Middle frontal gyrus (tissue), 1 donor: ENCODE measurements around the gene PRSS48.
"Not testable (repeated sequence)": the region's sequence is repeated elsewhere in the genome, so short reads cannot be mapped to it uniquely, and the experiment has no call there.

Source experiments
- DNase-seq: peaks from one replicate; pipeline ENCODE4 v3.0.0-alpha.2; 2015; ENCODE audit warnings: low spot score; ENCODE audit errors: extremely low spot score

Gene PRSS48

DNA sequence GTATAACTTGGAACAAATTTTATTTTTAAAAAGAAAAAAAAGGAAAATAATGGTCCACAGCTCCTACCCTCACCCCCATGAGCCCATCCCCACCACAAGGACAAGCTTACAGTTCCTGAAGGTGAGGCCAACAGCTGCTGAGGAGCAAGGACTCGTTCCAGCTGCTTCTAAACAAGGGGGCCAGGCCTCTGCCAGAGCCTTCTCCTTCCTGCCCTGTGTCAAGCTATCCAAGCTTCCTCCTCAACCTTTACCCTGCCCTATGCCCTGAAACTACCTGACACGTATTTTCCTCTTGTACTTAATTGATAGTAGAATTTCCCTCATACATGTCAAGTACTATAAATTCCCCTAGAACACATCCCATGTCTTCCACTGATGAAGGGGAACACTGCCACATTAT is 39.7 kb downstream of the PRSS48 start:
- no peak for DNase-seq

DNA sequence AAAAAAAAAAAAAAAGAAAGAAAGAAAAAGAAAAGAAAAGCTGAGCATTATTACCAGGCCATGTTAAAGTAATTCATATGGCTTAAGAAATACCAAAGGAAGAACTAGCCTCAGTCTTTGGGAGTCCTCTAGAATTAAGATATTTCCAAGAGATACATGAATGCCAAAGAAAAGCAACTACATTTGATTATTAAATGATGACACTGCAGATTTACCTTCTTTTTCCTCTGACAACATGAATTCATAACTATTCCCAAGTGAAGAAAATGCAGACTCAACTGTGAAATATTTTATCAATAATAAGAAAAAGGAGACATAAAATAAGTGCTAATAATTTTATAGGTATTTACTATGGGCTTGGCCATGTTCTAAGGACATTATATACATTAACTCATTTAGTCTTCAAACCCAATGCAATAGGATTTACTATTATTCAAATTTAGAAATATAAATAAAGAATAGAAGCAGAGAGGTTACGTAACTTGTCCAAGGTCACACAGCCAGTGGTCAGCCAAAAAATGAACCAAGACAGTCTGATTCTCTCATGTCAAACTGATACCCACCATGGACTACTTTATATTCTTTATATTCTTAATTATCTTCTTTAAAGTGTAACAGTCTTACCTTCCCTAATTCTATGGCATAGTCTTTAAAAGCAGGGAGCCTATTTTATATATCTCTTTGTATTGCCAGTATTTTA is 41.5 kb downstream of the PRSS48 start:
- DNase-seq, result no peak

DNA sequence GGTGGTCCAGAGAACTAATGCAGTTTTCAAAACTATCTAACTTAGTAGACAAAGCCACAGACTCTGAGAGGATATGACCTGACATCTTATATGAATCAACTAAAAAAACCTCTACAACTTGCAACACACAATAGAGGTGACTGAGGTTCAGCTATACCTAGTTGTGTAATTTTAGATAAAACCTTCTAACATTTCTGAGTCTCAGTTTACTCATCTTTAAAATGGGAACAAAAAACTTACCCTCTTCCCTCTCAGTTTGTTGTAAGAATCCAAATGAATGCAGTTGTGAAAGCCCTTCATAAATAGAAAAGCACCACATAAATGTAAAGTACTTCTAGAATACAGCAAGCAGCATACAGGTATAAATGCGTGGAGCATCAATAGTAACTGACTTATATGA is 42.5 kb downstream of the PRSS48 start:
- no peak for DNase-seq

DNA sequence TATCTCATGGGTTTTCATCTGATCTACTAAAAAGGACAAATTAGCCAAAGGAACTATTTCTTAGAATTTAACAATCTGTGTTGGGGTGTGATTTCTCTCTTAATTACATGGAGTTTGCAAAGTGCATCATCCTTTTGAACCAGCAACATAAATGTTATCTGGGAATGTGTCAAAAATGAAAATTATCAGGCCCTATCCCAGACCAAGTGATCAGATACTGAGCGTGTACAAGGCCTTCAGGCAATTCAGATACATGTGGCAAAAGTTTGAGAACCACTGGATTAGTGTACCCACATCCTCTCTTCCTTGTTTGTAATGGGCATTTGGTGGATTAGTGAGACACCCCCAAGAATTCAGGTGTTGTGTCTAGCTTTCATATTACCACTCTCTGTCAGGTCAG is 44.6 kb downstream of the PRSS48 start:
- no peak for DNase-seq

DNA sequence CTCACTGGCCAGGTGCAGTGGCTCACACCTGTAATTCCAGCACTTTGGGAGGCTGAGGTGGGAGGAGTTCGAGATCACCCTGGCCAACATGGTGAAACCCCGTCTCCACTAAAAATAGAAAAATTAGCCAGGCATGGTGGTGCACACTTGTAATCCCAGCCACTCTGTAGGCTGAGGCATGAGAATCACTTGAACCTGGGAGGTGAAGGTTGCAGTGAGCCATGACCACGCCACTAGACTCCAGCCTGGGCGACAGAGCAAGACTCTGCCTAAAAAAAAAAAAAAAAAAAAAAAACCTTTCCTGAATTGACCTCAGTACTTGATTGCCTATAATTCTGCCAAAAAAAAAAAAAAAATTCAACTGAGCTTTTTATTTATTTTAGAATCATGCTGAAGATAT is 45.2 kb downstream of the PRSS48 start:
- not testable (repeated sequence) for DNase-seq

DNA sequence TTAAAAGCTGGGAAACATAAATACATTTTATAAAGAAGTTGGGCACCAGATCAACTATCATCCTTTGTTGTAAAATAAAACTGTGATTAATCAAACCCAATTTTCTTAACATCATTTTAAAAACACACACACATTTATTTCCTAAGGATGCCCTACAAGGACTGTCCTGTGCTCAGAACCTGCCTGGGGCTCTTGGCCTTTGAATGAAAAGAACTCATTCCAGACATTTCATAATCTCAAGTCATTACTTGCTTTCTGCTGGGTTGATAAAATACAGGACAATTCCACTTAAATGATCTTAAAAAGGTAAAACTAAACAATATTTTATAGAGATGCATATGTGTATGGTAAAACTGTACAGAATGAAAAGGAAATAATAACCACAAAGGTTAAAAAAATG is 45.6 kb downstream of the PRSS48 start:
- no peak for DNase-seq

DNA sequence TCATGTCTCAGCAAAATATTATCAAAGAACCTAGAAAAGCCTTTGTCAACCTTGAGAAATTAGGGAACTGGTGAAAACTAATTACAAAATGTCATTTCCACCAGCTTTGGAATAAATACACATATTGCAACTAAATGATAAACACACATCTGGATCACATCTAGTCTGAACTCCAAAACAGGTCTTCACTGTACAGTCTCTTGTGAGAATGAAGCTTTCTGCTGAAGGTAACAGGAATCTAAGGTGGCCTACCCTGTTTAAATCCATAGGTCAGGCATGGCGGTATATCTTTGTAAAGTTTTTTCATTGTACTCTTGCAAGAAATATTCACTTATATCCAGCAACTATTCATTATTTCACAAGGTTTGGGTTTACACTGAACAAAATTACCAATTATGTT is 46.7 kb downstream of the PRSS48 start:
- DNase-seq, result no peak

DNA sequence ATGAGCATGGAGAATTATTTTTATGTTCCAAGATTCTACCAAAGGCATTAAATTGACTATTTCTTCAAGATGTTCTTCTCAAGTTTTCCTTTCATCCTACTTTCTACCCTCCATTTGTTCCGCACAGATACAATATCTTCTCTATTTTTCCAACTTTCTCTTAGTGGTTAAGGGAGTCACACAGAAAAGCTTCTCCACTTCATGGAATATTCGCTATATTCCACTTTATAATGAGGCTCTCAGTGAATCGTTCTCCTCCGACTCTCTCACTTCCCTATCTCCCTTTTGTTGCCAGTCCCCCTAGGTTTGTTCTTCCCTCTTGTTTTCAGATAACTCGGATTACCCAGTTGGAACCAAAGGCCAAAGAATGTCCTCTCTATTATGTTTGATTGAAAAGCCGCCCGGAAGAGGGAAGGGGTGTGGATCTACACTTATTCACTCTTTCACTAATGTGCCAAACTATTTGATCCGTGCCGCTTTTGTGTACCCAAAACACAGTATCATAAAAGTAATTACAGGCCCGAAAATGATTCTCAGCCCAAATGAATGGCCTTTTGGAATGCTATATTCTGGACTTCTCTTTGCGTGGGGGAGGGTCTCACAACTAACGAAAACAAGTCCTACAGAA is 47.3 kb downstream of the PRSS48 start:
- DNase-seq, result no peak

DNA sequence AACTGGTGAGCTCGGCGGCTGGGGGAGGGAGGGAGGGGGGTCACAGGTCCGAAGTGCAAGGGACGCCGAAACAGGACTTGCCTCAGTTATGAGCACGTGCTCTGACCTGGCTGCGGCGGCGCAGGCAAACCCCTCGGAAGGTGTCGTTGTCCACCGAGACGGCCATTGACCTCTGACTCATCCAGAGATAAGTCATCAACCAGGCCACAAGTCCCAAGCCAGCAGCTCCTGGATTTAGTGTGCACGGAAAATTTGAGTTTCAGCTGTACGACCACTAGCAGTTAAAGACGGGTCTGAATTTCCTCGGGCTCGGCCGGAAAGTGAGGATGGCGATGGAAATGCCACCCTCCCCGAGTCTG is 47.8 kb downstream of the PRSS48 start:
- DNase-seq, result no peak

DNA sequence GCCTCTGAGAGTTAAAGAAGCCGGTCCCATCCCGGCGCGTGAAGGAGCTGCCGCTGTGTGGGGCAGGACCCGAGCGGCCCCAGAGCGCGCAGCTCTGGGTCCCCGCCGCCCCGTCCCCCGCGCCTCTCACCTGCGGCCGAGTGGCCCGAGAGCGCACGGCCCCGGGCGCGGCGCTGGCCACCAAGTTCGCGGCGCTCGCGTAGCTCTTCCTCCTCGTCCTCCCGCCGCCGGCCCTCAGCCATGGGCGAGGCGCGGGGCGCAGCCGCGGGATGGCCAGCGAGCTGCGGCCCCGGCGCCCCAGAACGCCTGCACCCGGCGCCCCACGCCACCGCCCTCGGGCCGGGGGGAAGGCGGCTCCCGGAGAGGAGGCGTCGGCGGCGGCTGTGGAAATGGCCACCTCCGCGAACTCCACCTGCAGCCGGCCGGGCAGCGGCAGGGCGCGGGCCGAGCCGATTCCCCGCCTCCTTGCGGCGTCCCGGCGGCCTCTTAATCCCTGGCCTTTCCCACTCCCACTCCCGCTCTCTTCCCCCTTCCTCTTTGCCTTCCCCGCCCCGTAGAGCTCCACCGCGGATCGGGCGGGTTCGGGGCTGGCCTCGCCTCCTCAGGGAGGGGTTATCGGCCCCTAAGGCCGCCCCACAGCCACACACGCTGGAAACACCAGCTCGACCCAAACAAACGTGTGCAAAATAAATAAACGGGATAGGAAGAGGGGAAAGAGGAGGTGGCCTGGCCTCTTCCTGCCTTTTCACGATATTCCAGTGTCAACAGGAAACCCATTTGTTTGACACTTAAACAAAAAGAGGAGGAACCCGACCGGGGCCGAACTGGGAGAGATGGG is 48.4 kb downstream of the PRSS48 start, which contains the start of gene SH3D19:
TSS of gene SH3D19 (minus strand) at position 495 of the 838 bp plus-strand sequence. CDS start at position 242, 253 bp downstream.
- no peak for DNase-seq

DNA sequence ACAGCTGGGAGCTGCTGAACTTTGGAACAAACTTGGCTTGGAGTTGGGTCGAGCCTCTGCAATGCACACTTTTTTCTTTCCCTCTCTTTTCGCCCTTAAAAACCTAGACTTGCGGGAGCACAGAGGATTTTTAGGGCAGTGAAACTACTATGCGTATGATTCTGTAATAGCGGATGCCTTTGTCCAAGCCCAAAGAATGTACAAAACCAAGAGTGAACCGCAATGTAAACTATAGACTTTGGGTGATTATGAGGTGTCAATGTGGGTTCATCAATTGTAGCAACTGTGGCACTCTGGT is 48.9 kb downstream of the PRSS48 start:
- no peak for DNase-seq

DNA sequence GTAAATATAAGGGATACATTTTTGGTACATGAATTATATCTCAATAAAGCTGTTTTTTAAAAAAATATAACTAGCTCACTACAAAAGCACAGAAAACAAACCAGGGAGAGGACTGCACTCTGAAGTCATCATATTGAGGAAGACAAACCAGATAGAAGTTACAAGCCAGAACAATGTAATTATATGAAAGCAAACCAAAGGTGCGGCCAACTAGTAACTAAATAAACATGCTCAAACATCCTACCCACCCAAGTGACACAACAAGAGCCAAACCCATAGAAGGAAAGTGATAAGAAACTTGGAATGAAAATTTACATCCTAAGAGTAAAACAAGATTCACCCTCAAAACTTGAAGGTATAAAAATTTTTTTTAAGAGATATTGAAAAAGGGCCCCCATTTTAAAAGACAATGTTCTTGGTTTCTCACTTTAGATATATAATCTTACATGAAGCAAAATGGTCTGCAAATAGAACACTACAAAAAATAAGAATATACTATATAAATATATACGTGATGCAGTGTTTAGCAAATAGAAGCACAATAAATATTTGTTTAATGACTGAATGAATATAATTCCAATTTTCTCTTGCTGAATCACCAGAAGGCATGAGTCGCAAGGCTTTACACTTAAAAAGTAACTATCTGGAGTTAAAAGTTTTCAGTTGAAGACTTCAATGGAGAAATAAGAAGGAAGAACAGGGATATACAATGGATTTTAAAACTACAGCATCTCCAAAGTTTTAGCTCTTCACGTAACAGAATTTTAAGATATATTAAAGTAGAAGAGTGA is 52.5 kb downstream of the PRSS48 start:
- DNase-seq, result no peak

DNA sequence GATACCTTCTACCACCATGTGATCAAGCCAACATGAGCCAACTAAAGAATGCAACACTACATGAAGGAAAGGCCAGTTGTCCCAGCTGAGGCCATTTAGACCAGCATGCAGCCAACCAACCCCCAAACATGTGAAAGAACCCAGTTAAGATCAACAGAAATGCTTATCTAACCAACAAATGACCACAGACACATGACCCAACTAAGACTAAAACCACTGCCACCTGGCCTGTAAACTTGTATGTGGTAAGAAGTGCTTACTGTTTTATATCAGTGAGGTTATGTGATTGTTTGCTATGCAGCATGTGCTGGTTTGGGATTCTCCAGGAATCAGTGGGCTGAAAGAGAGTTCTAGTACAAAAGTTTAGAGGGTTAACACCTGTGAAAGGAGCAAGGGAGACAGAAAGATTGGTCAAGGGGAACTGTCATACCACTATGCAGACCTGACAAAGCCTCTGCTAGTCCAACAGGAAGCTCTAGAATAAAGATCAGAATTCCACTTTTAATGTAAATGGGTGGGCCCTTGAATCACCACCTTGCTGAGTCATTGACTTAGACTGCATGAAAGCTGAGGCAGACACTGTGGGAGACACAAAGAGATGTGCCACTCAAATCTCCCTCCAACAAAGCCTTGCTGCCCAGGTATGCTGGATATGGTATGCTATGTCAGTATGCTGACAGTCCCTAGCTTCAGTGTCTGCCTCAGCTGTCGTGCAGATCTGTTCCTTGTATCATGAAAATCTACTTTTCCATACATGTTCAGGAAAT is 54.5 kb downstream of the PRSS48 start:
- no peak for DNase-seq

DNA sequence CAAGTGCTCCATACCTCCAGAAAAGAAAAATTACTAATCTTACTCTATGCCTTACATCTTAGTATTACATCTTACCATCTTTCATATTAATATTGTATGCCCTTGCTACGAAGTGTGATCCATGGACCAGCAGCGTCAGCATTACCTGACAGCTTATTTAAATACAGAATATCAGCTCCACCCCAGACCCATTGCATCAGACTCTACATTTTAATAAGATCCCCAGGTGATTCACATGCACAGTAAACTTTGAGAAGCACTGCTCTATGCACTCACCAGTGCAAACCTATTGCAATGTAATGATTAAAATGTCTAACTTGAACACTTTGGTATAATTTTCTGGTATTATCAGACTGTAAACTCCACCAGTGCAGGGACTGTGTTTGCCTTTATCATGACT is 62.5 kb downstream of the PRSS48 start:
- DNase-seq, result no peak

DNA sequence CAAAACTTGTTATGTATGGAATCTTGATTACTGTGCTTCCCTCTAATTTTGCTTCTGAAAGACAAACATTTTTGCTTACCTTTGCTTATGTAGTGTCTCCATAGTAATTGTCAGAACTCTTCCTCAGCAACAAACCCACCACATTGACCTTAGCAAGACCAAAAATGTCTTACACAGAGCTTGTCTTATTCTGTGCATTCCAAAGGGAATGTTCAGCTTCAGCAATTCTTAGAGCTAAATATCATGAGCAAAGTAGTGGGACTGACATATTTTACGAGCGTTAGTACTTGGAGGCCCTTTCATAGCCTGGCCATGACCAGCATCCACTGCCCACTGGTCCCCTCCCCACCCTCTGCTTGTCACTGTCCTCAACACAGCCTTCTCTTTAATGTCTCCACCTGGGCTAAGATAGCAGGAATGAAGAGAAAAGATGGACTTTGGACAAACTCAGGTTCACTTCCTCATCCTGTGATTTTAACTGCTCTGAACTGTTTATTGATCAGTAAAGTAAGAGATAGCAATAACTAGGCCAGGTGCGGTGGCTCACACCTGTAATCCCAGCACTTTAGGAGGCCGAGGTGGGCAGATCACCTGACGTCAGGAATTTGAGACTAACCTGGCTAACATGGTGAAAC is 63.9 kb downstream of the PRSS48 start:
- no peak for DNase-seq
